K562 (cell line): ENCODE results near the gene SLIT1. TPM values are rescaled to one million over a fixed set of nuclear protein-coding genes. Genes with fewer than 3 reads are reported as not detected.

Source experiments
- ATAC-seq: fragments of 200-7000 bp; cut with Tn5 transposase; 3 replicates; pipeline ENCODE4 v1.9.1; 2020; ENCODE audit warnings: moderate library complexity
- BruUV-seq: library from RNA; stranded (reverse); fragments of 400-500 nt; replicated peaks from 2 replicates; lab custom pipeline; 2021; lab: Mats Ljungman, UMichigan
- CTCF ChIA-PET: fragments of 300-600 bp; formaldehyde crosslinking; extraction: SDS; loops from one replicate; lab custom pipeline; 2021; ENCODE audit warnings: low intra/inter-chr PET ratio; lab: Yijun Ruan, JAX
- POLR2A ChIA-PET: fragments of 300-600, 350-650 bp; sonication (Branson Sonifier 250); formaldehyde crosslinking; extraction: SDS; loops from one replicate; lab custom pipeline; 2021; ENCODE audit warnings: antibody characterized with exemption, inconsistent platforms; lab: Yijun Ruan, JAX
- DNase-seq, 4 experiments: peaks; one replicate each; pipeline versions ENCODE4 v3.0.0 to v3.0.0-alpha.2; 2011 to 2018; ENCODE audit warnings: low spot score in 3 of 4, mixed read lengths in 3 of 4; ENCODE audit errors: extremely low read depth in 1 of 4
- FAIRE-seq: peaks from 2 replicates; lab custom pipeline; 2011; peaks lifted over from hg19 to GRCh38; lab: Jason Lieb, UNC
- H2AFZ ChIP-seq: 2 replicates; pipeline ENCODE4 v1.6.0; 2011; ENCODE audit warnings: low read depth, low read length, control low read depth, inconsistent platforms
- H3K27ac ChIP-seq: fragments of 200-600 bp; 3 replicates; pipeline ENCODE4 v1.8.0; 2011; ENCODE audit warnings: low read depth, mild to moderate bottlenecking, control low read depth, inconsistent platforms, low read length, moderate library complexity, mixed read lengths; ENCODE audit errors: extremely low read depth
- H3K27me3 ChIP-seq, 2 experiments: fragments of 300-600 bp in 1 of 2; 2 replicates in 1 of 2; 3 replicates in 1 of 2; pipeline versions ENCODE4 v1.6.0 to v1.8.0; 2011; ENCODE audit warnings: inconsistent platforms in 2 of 2, low read length in 2 of 2, mild to moderate bottlenecking in 1 of 2, mixed read lengths in 1 of 2, moderate library complexity in 1 of 2; ENCODE audit not compliant: control insufficient read depth in 2 of 2, insufficient read depth in 2 of 2
- H3K36me3 ChIP-seq: fragments of 300-600 bp; 3 replicates; pipeline ENCODE4 v1.8.0; 2011; ENCODE audit warnings: mild to moderate bottlenecking, low read length, inconsistent platforms; ENCODE audit not compliant: control insufficient read depth, insufficient read depth
- H3K4me1 ChIP-seq, 2 experiments: fragments of 200-600 bp in 1 of 2; replicated peaks in 1 of 2; 2 replicates in 1 of 2; 3 replicates in 1 of 2; pipeline versions ENCODE4 v1.5.1 to v1.8.0; 2011; ENCODE audit warnings: inconsistent platforms in 2 of 2, low read length in 2 of 2, mild to moderate bottlenecking in 1 of 2, mixed read lengths in 1 of 2, moderate library complexity in 1 of 2; ENCODE audit not compliant: control insufficient read depth in 2 of 2, insufficient read depth in 2 of 2
- H3K4me2 ChIP-seq: 2 replicates; pipeline ENCODE4 v1.6.1; 2011; ENCODE audit warnings: low read length, control low read depth, inconsistent platforms, mixed read lengths; ENCODE audit not compliant: insufficient read depth
- H3K4me3 ChIP-seq: fragments of 200-600 bp; sonication (generic), shearing (Covaris generic); 2 replicates; pipeline ENCODE4 v1.5.1; 2016; ENCODE audit warnings: control low read depth, inconsistent platforms
- H3K79me2 ChIP-seq: fragments of 200-600 bp; 3 replicates; pipeline ENCODE4 v1.8.0; 2011; ENCODE audit warnings: low read length, inconsistent platforms; ENCODE audit not compliant: control insufficient read depth, insufficient read depth
- H3K9ac ChIP-seq, 2 experiments: 2 replicates each; pipeline versions ENCODE4 v1.6.0 to v1.6.1; 2011; ENCODE audit warnings: low read depth in 2 of 2, low read length in 2 of 2, control low read depth in 1 of 2, inconsistent platforms in 1 of 2, mild to moderate bottlenecking in 1 of 2, mixed read lengths in 1 of 2; ENCODE audit not compliant: insufficient read depth in 1 of 2
- H3K9me1 ChIP-seq: one replicate; pipeline ENCODE4 v1.6.0; 2011; ENCODE audit warnings: inconsistent platforms, mild to moderate bottlenecking, low read length, moderate library complexity; ENCODE audit not compliant: control insufficient read depth, insufficient read depth
- H3K9me3 ChIP-seq: replicated peaks from 2 replicates; pipeline ENCODE4 v1.5.1; 2011; ENCODE audit warnings: low read depth, low read length, inconsistent platforms; ENCODE audit not compliant: control insufficient read depth, insufficient read depth
- H4K20me1 ChIP-seq: replicated peaks from 2 replicates; pipeline ENCODE4 v1.6.1; 2011; ENCODE audit warnings: low read length, inconsistent platforms, mixed read lengths; ENCODE audit not compliant: control insufficient read depth, insufficient read depth
- BRCA1 ChIP-seq, 2 experiments: fragments of 450-650 bp in 1 of 2; sonication (generic) in 1 of 2; formaldehyde crosslinking in 1 of 2; IDR thresholded peaks; 2 replicates each; pipeline versions ENCODE4 v1.5.0 to v1.6.1; 2017 to 2020; ENCODE audit warnings: mild to moderate bottlenecking in 1 of 2, missing genetic modification reagents in 1 of 2
- FOXM1 ChIP-seq, 2 experiments: fragments of 450-650 bp in 1 of 2; sonication (generic) in 1 of 2; formaldehyde crosslinking in 1 of 2; IDR thresholded peaks; 2 replicates each; pipeline versions ENCODE4 v1.6.1 to v1.9.0; 2017 to 2022; ENCODE audit warnings: low read depth in 2 of 2, mild to moderate bottlenecking in 2 of 2, missing genetic modification reagents in 1 of 2, moderate library complexity in 1 of 2
- HNRNPH1 ChIP-seq: fragments of 200-400 bp; formaldehyde crosslinking; optimal IDR thresholded peaks from 2 replicates; pipeline ENCODE3; 2017; ENCODE audit warnings: low read depth, mild to moderate bottlenecking, low read length, moderate library complexity
- ID3 ChIP-seq, 2 experiments: fragments of 250-450 bp in 1 of 2; fragments of 450-650 bp in 1 of 2; sonication (Bioruptor Pico) in 1 of 2; IDR thresholded peaks; 2 replicates each; pipeline versions ENCODE4 v1.6.1 to v1.8.0; 2016 to 2021; ENCODE audit warnings: mild to moderate bottlenecking in 2 of 2, moderate library complexity in 2 of 2, missing compliant biosample characterization in 1 of 2, missing genetic modification characterization in 1 of 2
- IFI16 ChIP-seq: fragments of 250-450 bp; sonication (Bioruptor Pico); IDR thresholded peaks from 2 replicates; pipeline ENCODE4 v2.1.2; 2022; ENCODE audit warnings: mild to moderate bottlenecking, inconsistent platforms
- MXD1 ChIP-seq: fragments of 250-450 bp; sonication (Bioruptor Pico); IDR thresholded peaks from 2 replicates; pipeline ENCODE4 v1.8.0; 2021; ENCODE audit warnings: borderline replicate concordance, mild to moderate bottlenecking, moderate library complexity; ENCODE audit not compliant: poor library complexity, severe bottlenecking
- NFE2 ChIP-seq: IDR thresholded peaks from 2 replicates; pipeline ENCODE4 v1.6.1; 2014; ENCODE audit warnings: antibody characterized with exemption, low read depth
- NFYB ChIP-seq: IDR thresholded peaks from 2 replicates; pipeline ENCODE4 v1.6.1; 2011; ENCODE audit warnings: mild to moderate bottlenecking, moderate library complexity; ENCODE audit not compliant: insufficient read length; ENCODE audit errors: extremely low read depth
- RBBP5 ChIP-seq: fragments of 200-600 bp; sonication (generic); IDR thresholded peaks from 2 replicates; pipeline ENCODE4 v1.6.1; 2012; ENCODE audit warnings: borderline replicate concordance, mild to moderate bottlenecking, low read length, control low read depth, inconsistent platforms; ENCODE audit not compliant: insufficient read depth, poor library complexity, severe bottlenecking
- XRCC5 ChIP-seq: fragments of 200-400 bp; formaldehyde crosslinking; IDR thresholded peaks from 2 replicates; pipeline ENCODE4 v1.6.1; 2017; ENCODE audit warnings: low read depth, mild to moderate bottlenecking, low read length
- ZBTB12 ChIP-seq: fragments of 250-450 bp; sonication (Bioruptor Pico); IDR thresholded peaks from 2 replicates; pipeline ENCODE4 v1.4.0; 2020
- ZNF778 ChIP-seq: fragments of 450-650 bp; formaldehyde crosslinking; IDR thresholded peaks from 2 replicates; pipeline ENCODE4 v1.4.0; 2020; ENCODE audit warnings: mild to moderate bottlenecking, moderate library complexity
- ZNF785 ChIP-seq: fragments of 250-450 bp; sonication (Bioruptor Pico); IDR thresholded peaks from 2 replicates; pipeline ENCODE4 v1.4.0; 2020; ENCODE audit warnings: mild to moderate bottlenecking
- ZNF79 ChIP-seq: fragments of 250-450 bp; sonication (Bioruptor Pico); IDR thresholded peaks from 2 replicates; pipeline ENCODE4 v1.4.0; 2020; ENCODE audit warnings: low read depth, mild to moderate bottlenecking, moderate library complexity
- WGBS: fragments of 100-300 bp; shearing (Covaris generic); methylation state at CpG from one replicate; pipeline ENCODE4 v1.1.6; 2016; ENCODE audit warnings: low coverage, mixed read lengths; ENCODE audit not compliant: insufficient coverage; ENCODE audit errors: missing lambda C conversion rate; 5-methylcytosine and 5-hydroxymethylcytosine counted together
- in situ Hi-C: fragments of 300-500 bp; cut with MboI; formaldehyde crosslinking; loops from 4 replicates; pipeline ENCODE4 v1.15.0; 2018; ENCODE audit warnings: inconsistent platforms, mixed read lengths
- intact Hi-C: fragments of 100-400 bp; cut with micrococcal nuclease; formaldehyde crosslinking; loops from 2 replicates; pipeline ENCODE4 v1.14.2; 2022
- polyA plus RNA-seq, 8 experiments: library from polyadenylated mRNA; depleted of rRNA in 4 of 8; stranded (reverse) in 5 of 8; unstranded in 3 of 8; fragments of >200 nt; fragmentation: Nextera tagmentation in 2 of 8; fragmentation: Illumina TruSeq in 1 of 8; extraction: Ambion mirVana in 2 of 8; extraction: Trizol in 1 of 8; gene quantifications; 2 replicates each; pipeline versions ENCODE4 v1.2.1 to v1.2.3, GENCODE V29; 2011 to 2014; ENCODE audit warnings: inconsistent platforms in 1 of 8, missing spikeins in 1 of 8
- total RNA-seq, 7 experiments: library from RNA; depleted of rRNA in 6 of 7; stranded (reverse); fragments of >200 nt in 6 of 7; fragmentation: Illumina TruSeq in 2 of 7; extraction: Trizol in 2 of 7; gene quantifications; 2 replicates each; pipeline versions ENCODE4 v1.2.1 to v1.2.3, GENCODE V29; 2011 to 2021; ENCODE audit warnings: low replicate concordance in 1 of 7
- TF ChIP-seq, protein P1 (sequence below): sonication (generic); formaldehyde crosslinking; IDR thresholded peaks from 2 replicates; pipeline ENCODE4 v1.8.0; 2022; ENCODE audit warnings: mild to moderate bottlenecking, missing genetic modification reagents, borderline replicate concordance
- TF ChIP-seq, protein P2 (sequence below): fragments of 450-650 bp; formaldehyde crosslinking; IDR thresholded peaks from 2 replicates; pipeline ENCODE4 v1.4.0; 2020; ENCODE audit warnings: mild to moderate bottlenecking, moderate library complexity

Gene SLIT1
- total and polyA plus RNA-seq, 9 of the 15 experiments (the other 6 are each of a cell fraction or from before 2014, with no cell fraction given): 0.01 to 0.11 (median 0.04) TPM; not detected in 3

DNA sequence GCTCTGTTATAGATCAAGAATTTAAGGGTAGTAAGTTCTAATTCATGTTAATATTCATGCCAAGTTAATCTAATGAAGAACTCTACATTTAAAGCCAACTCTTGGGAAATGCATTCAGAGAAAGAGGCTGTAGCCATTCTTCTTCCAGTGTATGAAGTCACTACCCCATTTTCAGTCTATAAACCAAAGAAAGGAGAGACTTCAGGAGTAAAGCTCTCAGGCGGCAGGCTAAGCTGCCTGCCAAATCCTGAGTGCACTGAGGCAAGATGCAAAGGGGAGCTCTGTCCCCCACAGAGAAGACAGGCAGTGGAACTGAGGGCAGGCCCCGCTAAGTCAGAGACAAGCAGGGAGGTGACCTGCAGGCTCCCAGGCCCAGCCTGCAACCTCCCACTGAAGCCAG, 41.5 kb downstream of the SLIT1 start:
- Histone ChIP-seq H4K20me1 (no peaks in the 10 kb centered on the region; the same call in 1 of the 2 replicates), H3K27ac (no peak overlapping the region), H3K9me1 (no peaks in the 10 kb centered on the region), H3K27me3 (peaks cover 18 to 43% of the 10 kb centered on the region in 2 experiments), H3K9ac (no peak overlapping the region), H3K9me3 (no peaks in the 10 kb centered on the region), H3K79me2 (no peaks in the 10 kb centered on the region), H3K36me3 (no peaks in the 10 kb centered on the region), H3K4me2 (no peak overlapping the region), H2AFZ (no peak overlapping the region), H3K4me1 (no peaks in the 10 kb centered on the region), H3K4me3 (no peak overlapping the region)
- no peak for FAIRE-seq
- no TSS peak for BruUV-seq
- no peak for ATAC-seq
- CTCF ChIA-PET: no interaction called here
- DNase-seq: no peak
- WGBS: 0% methylated on average over 2 of the region's 2 CpGs
- in situ Hi-C loops: no loop called here
- intact Hi-C loops: no loop called here
- POLR2A ChIA-PET: interaction anchor here (1.0 kb wide), 1 partner anchor 13 kb away, joined by 3 read pairs; no protein-coding TSS in a partner anchor
- TF ChIP-seq IFI16 (CRISPR knock-in tag) (no peak), XRCC5 (no peak), MXD1 (CRISPR knock-in tag) (no peak), ZNF785 (CRISPR knock-in tag) (no peak), NFYB (no peak), NFE2 (no peak), ZNF778 (CRISPR knock-in tag) (no peak), RBBP5 (no peak), HNRNPH1 (no peak), ZBTB12 (CRISPR knock-in tag) (no peak), FOXM1 (IDR thresholded peaks at IDR 0.05; ENCODE audit: low read depth) (no peak), FOXM1 (CRISPR knock-in tag; IDR thresholded peaks at IDR 0.05; ENCODE audit: low read depth) (no peak), BRCA1 (IDR thresholded peaks at IDR 0.05) (no peak), BRCA1 (CRISPR knock-in tag; IDR thresholded peaks at IDR 0.05) (no peak), ZNF79 (CRISPR knock-in tag) (no peak), ID3 (CRISPR knock-in tag; IDR thresholded peaks at IDR 0.05) (no peak), ID3 (tag; IDR thresholded peaks at IDR 0.05) (no peak)
- TF ChIP-seq, protein P1, sequence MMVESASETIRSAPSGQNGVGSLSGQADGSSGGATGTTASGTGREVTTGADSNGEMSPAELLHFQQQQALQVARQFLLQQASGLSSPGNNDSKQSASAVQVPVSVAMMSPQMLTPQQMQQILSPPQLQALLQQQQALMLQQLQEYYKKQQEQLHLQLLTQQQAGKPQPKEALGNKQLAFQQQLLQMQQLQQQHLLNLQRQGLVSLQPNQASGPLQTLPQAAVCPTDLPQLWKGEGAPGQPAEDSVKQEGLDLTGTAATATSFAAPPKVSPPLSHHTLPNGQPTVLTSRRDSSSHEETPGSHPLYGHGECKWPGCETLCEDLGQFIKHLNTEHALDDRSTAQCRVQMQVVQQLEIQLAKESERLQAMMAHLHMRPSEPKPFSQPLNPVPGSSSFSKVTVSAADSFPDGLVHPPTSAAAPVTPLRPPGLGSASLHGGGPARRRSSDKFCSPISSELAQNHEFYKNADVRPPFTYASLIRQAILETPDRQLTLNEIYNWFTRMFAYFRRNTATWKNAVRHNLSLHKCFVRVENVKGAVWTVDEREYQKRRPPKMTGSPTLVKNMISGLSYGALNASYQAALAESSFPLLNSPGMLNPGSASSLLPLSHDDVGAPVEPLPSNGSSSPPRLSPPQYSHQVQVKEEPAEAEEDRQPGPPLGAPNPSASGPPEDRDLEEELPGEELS: no peak
- TF ChIP-seq, protein P2, sequence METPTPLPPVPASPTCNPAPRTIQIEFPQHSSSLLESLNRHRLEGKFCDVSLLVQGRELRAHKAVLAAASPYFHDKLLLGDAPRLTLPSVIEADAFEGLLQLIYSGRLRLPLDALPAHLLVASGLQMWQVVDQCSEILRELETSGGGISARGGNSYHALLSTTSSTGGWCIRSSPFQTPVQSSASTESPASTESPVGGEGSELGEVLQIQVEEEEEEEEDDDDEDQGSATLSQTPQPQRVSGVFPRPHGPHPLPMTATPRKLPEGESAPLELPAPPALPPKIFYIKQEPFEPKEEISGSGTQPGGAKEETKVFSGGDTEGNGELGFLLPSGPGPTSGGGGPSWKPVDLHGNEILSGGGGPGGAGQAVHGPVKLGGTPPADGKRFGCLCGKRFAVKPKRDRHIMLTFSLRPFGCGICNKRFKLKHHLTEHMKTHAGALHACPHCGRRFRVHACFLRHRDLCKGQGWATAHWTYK (CRISPR knock-in tag): no peak
